ENCODE results near the gene TEX2.

DNA sequence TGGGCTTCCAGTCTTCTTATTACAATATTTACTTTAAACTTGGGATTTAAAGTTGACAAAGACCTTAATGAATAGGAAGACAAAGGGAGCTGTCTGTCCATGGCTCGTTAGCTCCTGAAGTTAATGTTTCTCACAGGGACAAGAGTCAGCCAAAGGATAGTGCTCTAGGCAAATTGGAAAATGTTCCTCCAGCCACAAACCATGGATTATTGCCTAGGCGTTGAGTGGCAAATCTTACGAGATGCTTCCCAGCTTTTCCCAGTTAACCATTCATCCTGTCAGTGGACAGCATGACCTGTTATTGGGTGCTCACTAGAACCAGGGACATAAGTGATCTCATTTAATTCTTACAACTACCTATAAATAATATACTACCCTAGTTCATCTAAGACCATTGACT lies 3.6 kb downstream of the TEX2 start:
- TF ChIP-seq, protein P1, sequence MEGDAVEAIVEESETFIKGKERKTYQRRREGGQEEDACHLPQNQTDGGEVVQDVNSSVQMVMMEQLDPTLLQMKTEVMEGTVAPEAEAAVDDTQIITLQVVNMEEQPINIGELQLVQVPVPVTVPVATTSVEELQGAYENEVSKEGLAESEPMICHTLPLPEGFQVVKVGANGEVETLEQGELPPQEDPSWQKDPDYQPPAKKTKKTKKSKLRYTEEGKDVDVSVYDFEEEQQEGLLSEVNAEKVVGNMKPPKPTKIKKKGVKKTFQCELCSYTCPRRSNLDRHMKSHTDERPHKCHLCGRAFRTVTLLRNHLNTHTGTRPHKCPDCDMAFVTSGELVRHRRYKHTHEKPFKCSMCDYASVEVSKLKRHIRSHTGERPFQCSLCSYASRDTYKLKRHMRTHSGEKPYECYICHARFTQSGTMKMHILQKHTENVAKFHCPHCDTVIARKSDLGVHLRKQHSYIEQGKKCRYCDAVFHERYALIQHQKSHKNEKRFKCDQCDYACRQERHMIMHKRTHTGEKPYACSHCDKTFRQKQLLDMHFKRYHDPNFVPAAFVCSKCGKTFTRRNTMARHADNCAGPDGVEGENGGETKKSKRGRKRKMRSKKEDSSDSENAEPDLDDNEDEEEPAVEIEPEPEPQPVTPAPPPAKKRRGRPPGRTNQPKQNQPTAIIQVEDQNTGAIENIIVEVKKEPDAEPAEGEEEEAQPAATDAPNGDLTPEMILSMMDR (IDR thresholded peaks at IDR 0.05) = no peak
- no peak for TF ChIP-seq POLR2A (IDR thresholded peaks at IDR 0.05)
